NCI-H526 treated with DMSO at 0.1 percent for 48 hours (cell line): ENCODE results near the gene KLF2.
"Not testable (repeated sequence)": the region's sequence is repeated elsewhere in the genome, so short reads cannot be mapped to it uniquely, and the experiment has no call there.

Experiments used
- DNase-seq: peaks from one replicate; lab custom pipeline; 2025; lab: John Stamatoyannopoulos, UW

KLF2 gene

GRCh38 chr19:16338470-16339360 lies 14.1 kb downstream of the KLF2 start:
- no peak for DNase-seq

- no peak for DNase-seq
Measured at GRCh38 chr19:16339361-16339725, 14.7 kb downstream of the KLF2 start.

- DNase-seq: no peak
Measured at GRCh38 chr19:16340092-16340491, 15.5 kb downstream of the KLF2 start.

GRCh38 chr19:16340654-16341053 lies 16.0 kb downstream of the KLF2 start:
- no peak for DNase-seq

- DNase-seq: peak; percentile 2
Measured at GRCh38 chr19:16342002-16342715, 17.5 kb downstream of the KLF2 start.

- no peak for DNase-seq
Measured at GRCh38 chr19:16343156-16343555, 18.5 kb downstream of the KLF2 start.

GRCh38 chr19:16345457-16345856 lies 20.8 kb downstream of the KLF2 start:
- DNase-seq: no peak

GRCh38 chr19:16347099-16347498 lies 22.5 kb downstream of the KLF2 start:
- not testable (repeated sequence) for DNase-seq

- no peak for DNase-seq
Measured at GRCh38 chr19:16347706-16348105, 23.1 kb downstream of the KLF2 start.

- DNase-seq: no peak
Measured at GRCh38 chr19:16349551-16350152, 25.0 kb downstream of the KLF2 start.

GRCh38 chr19:16351133-16351809 lies 26.6 kb downstream of the KLF2 start:
- no peak for DNase-seq

- DNase-seq: no peak
Measured at GRCh38 chr19:16355293-16356043, 30.8 kb downstream of the KLF2 start.

GRCh38 chr19:16358456-16358855 lies 33.8 kb downstream of the KLF2 start:
- no peak for DNase-seq

- no peak for DNase-seq
Measured at GRCh38 chr19:16359074-16359473, 34.4 kb downstream of the KLF2 start.

- no peak for DNase-seq
Measured at GRCh38 chr19:16359964-16360363, 35.3 kb downstream of the KLF2 start.

GRCh38 chr19:16360738-16361137 lies 36.1 kb downstream of the KLF2 start:
- DNase-seq: no peak

GRCh38 chr19:16361254-16361653 lies 36.6 kb downstream of the KLF2 start:
- DNase-seq: no peak

- no peak for DNase-seq
Measured at GRCh38 chr19:16361926-16362325, 37.3 kb downstream of the KLF2 start.

- DNase-seq: no peak
Measured at GRCh38 chr19:16363133-16363851, 38.7 kb downstream of the KLF2 start.

GRCh38 chr19:16363852-16364230 lies 39.2 kb downstream of the KLF2 start:
- DNase-seq: no peak
